Measurements from ENCODE around the gene SEMA6C.
"Not testable (repeated sequence)": the region's sequence is repeated elsewhere in the genome, so short reads cannot be mapped to it uniquely, and the experiment has no call there.

Gene SEMA6C

DNA sequence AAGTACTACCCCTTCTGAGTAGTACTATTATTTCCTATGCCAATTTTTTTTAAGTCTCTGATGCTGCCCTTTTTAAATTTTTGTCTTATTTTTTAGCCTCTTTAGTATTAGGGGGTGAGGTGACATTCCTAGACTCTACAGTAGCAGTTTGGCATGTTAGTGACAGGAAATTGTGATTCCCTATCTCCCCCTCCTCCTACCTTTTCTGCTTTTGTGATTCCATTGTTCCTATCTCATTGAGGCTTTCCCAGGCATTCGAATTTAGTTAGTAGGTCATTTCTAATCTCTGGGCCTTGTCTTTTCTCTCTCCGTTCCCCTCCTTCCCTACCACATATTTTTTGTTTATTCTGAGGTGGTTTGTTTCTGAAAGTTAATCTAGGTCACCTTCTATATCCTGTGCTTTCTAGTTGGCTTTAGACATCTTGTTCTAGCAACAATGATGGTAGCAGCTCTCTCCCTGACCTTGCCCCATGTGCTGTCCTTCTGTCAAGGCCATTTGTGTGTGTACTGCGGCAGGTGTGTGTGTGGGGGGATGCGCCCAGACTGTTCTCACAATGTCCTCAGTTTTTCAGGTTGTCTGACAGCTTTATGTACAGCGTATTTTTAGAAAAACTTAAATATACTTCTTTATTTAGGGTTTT is 21.5 kb downstream of the SEMA6C start:
- no peak for DNase-seq

DNA sequence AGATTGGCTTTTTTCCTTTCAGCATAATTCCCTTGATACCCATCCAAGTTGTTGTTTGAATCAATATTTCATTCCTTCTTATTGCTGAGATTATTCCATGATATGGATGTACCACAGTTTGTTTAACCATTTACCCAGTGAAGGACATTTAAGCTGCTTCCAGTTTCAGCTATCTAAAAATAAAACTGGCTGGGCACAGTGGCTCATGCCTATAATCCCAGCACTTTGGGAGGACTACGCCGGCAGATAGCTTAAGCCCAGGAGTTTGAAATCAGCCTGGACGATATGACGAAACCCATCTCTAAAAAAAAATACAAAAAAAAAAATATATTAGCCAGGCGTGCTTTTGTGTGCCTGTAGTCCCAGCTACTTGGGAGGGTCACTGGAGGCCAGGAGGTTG is 32.6 kb downstream of the SEMA6C start:
- no peak for DNase-seq

DNA sequence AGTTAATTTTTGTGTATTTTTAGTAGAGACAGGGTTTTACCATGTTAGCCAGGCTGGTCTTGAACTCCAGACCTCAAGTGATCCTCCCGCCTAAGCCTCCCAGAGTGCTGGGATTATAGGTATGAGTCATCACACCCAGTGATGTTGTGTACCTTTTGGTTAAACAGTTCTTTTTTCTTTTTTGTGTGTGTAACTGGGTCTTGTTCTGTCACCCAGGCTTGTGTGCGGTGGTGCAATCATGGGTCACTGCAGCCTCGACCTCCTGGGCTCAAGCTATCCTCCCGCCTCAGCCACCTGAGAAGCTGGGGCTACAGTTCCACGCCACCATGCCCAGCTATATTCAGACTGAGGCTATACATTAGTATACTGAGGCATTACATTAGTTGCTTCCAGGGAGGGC is 38.1 kb downstream of the SEMA6C start:
- no peak for DNase-seq

DNA sequence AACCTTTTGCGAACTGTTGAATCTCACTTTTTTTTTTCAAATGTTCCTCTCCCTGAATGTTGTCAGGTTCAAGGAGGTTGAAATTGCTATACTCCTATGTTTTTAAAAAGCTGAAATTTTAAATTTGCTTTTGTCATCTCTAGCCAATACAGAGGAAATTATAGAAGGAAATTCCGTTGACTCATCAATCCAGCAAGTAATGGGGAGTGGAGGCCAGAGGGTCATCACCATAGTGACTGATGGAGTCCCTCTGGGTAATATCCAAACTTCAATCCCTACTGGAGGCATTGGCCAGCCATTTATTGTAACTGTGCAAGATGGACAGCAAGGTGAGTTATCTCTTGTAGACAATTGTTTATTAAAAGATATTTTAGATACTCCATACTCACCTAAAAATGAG is 39.5 kb downstream of the SEMA6C start:
- no peak for DNase-seq

DNA sequence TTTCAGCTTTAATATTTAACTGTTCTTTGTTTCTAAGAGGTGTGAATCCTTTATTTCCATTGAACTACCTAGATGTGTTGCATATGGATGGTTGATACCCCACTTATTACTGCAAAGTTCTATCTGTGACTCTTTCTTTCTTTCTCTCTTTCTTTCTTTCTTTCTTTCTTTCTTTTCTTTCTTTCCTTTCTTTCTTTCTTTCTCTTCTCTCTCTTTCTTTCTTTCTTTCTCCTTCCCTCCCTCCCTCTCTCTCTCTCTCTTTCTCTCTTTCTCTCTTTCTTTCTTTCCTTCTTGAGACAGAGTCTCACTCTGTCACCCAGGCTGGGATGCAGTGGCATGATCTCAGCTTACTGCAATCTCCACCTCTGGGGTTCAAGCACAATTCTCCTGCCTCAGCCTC is 41.8 kb downstream of the SEMA6C start:
- DNase-seq, result no peak

DNA sequence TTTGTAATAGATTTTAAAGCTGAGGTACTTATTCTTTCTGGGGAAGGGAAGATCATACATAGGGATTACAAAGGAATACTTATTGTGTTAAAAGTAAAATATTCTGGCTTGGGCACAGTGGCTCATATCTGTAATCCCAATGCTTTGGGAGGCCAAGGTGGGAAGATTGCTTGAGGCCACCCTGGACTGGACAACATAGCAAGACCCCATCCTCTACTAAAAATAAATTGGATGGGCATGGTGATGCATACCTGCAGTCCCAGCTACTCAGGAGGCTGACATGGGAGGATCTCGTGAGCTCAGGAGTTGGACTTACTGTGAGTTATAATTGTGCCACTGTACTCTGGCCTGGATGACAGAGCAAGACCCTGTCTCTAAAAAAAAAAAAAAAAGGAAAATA is 48.3 kb downstream of the SEMA6C start:
- DNase-seq, result no peak

DNA sequence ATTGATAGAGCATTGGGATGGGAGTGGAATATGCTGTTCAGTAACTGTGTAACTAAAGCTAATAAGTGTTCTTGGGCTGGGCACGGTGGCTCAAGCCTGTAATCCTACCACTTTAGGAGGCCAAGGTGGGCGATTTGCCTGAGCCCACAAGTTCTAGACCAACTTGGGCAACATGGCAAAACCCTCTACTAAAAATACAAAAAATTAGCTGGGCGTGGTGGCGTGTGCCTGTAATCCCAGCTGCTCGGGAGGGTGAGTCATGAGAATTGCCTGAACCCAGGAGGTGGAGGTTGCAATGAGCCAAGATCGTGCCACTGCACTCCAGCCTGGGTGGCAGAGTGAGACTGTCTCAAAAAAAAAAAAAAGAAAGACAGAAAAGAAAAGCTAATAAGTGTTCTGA is 49.0 kb downstream of the SEMA6C start:
- not testable (repeated sequence) for DNase-seq

DNA sequence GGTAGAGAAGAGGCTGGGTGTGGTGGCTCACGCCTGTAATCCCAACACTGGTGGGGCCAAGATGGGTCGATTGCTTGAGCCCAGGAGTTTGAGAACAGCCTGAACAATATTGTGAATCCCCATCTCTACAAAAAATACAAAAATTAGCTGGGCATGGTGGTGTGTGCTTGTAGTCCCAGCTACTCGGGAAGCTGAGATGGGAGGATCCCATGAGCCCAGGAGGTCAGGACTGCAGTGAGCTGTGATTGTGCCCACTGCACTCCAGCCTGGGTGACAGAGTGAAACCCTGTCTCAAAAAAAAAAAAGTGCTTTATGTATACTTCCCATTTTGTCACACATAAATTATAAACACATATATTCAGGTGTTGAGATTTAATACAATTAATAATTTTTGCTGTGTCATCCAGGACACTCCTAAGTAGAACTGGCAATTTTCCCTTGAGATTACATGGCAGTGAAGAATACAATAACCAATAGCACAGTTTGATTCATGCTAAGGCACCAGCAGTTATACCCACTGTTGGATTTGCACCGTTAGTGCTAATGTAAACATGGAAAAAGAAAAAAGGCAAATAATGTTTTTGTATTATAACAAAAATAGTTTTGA is 60.4 kb downstream of the SEMA6C start:
- DNase-seq, result no peak
